A549 (cell line): Measurements from ENCODE around the gene AFAP1L2. TPM values are rescaled to one million over a fixed set of nuclear protein-coding genes. Genes with fewer than 3 reads are reported as not detected.

Experiments
- ATAC-seq, 2 experiments: fragments of 200-7000 bp in 1 of 2; fragments of >200 bp in 1 of 2; cut with Nextera tagmentation in 1 of 2; cut with Tn5 transposase in 1 of 2; 3 replicates each; pipeline versions ENCODE4 v1.8.0 to v1.9.1; 2018 to 2020; ENCODE audit warnings: mild to moderate bottlenecking in 1 of 2, moderate library complexity in 1 of 2
- CTCF ChIA-PET: fragments of 300-600 bp; sonication (Branson Sonifier 250); formaldehyde crosslinking; extraction: SDS; loops from one replicate; lab custom pipeline; 2021; ENCODE audit warnings: antibody characterized with exemption, inconsistent platforms; lab: Yijun Ruan, JAX
- POLR2A ChIA-PET: fragments of 350-600 bp; formaldehyde crosslinking; extraction: SDS; loops from one replicate; lab custom pipeline; 2021; ENCODE audit warnings: antibody characterized with exemption, inconsistent platforms; lab: Yijun Ruan, JAX
- DNase-seq, 2 experiments: peaks; one replicate each; pipeline versions ENCODE4 v3.0.0 to v3.0.0-alpha.2; 2011 to 2016; ENCODE audit warnings: low read depth in 1 of 2, low spot score in 1 of 2
- FAIRE-seq: peaks from 2 replicates; lab custom pipeline; 2011; peaks lifted over from hg19 to GRCh38; lab: Jason Lieb, UNC
- H3K27ac ChIP-seq, 2 experiments: fragments of >200 bp; sonication (Bioruptor Twin); formaldehyde crosslinking; 3 replicates each; pipeline ENCODE4 v1.5.1; 2016 to 2017
- H3K4me1 ChIP-seq: fragments of >200 bp; sonication (Bioruptor Twin); formaldehyde crosslinking; 3 replicates; pipeline ENCODE4 v1.6.1; 2016
- H3K4me2 ChIP-seq: fragments of >200 bp; sonication (Bioruptor Twin); formaldehyde crosslinking; 3 replicates; pipeline ENCODE4 v1.6.1; 2016
- H3K4me3 ChIP-seq: fragments of >200 bp; sonication (Bioruptor Twin); formaldehyde crosslinking; 3 replicates; pipeline ENCODE4 v1.5.1; 2016
- H3K9me3 ChIP-seq: fragments of >200 bp; sonication (Bioruptor Twin); formaldehyde crosslinking; 3 replicates; pipeline ENCODE4 v1.6.1; 2016
- CEBPB ChIP-seq, 2 experiments: fragments of >200 bp in 1 of 2; sonication (Bioruptor Twin) in 1 of 2; formaldehyde crosslinking in 1 of 2; IDR thresholded peaks; 2 replicates each; pipeline ENCODE4 v1.6.1; 2012 to 2016
- CHD2 ChIP-seq: fragments of 150-350 bp; IDR thresholded peaks from 2 replicates; pipeline ENCODE4 v1.6.1; 2014; ENCODE audit warnings: low read length; ENCODE audit not compliant: partially characterized antibody
- EHMT2 ChIP-seq: fragments of 200-600 bp; sonication (generic); IDR thresholded peaks from 2 replicates; pipeline ENCODE4 v1.6.1; 2016; ENCODE audit warnings: antibody characterized with exemption, low read depth, mild to moderate bottlenecking, moderate library complexity
- EP300 ChIP-seq, 2 experiments: fragments of >200 bp; sonication (Bioruptor Twin); formaldehyde crosslinking; IDR thresholded peaks; 2 replicates in 1 of 2; 3 replicates in 1 of 2; pipeline ENCODE4 v1.6.1; 2016 to 2017
- FOSL2 ChIP-seq, 2 experiments: fragments of 450-650 bp in 1 of 2; fragments of >200 bp in 1 of 2; sonication (Bioruptor Twin) in 1 of 2; formaldehyde crosslinking; IDR thresholded peaks; 2 replicates each; pipeline versions ENCODE4 v1.5.0 to v1.6.1; 2016 to 2020; ENCODE audit warnings: mild to moderate bottlenecking in 1 of 2, moderate library complexity in 1 of 2
- FOXS1 ChIP-seq: fragments of 250-450 bp; sonication (Bioruptor Pico); IDR thresholded peaks from 2 replicates; pipeline ENCODE4 v1.5.0; 2020; ENCODE audit warnings: mild to moderate bottlenecking, moderate library complexity
- GATA3 ChIP-seq: IDR thresholded peaks from 2 replicates; pipeline ENCODE4 v1.6.1; 2012; ENCODE audit warnings: borderline replicate concordance
- HDAC2 ChIP-seq: fragments of 200-600 bp; sonication (generic); IDR thresholded peaks from 2 replicates; pipeline ENCODE4 v1.6.1; 2016
- HOXB5 ChIP-seq: fragments of 250-450 bp; sonication (Bioruptor Pico); IDR thresholded peaks from 2 replicates; pipeline ENCODE4 v1.5.0; 2020; ENCODE audit warnings: mild to moderate bottlenecking, moderate library complexity
- JUN ChIP-seq, 2 experiments: fragments of >200 bp; sonication (Bioruptor Twin); formaldehyde crosslinking; IDR thresholded peaks; 2 replicates in 1 of 2; 3 replicates in 1 of 2; pipeline ENCODE4 v1.6.1; 2016 to 2017
- JUNB ChIP-seq: fragments of >200 bp; sonication (Bioruptor Twin); formaldehyde crosslinking; IDR thresholded peaks from 2 replicates; pipeline ENCODE4 v1.6.1; 2016
- KDM1A ChIP-seq: fragments of 200-600 bp; sonication (generic); IDR thresholded peaks from 2 replicates; pipeline ENCODE4 v1.6.1; 2016; ENCODE audit warnings: low read depth, mild to moderate bottlenecking
- KDM5A ChIP-seq: fragments of 200-600 bp; sonication (generic); IDR thresholded peaks from 2 replicates; pipeline ENCODE4 v1.6.1; 2016; ENCODE audit warnings: antibody characterized with exemption, mild to moderate bottlenecking
- MAX ChIP-seq: IDR thresholded peaks from 2 replicates; pipeline ENCODE4 v1.6.1; 2012
- PBX3 ChIP-seq: IDR thresholded peaks from 2 replicates; pipeline ENCODE4 v1.6.1; 2012
- POLR2A ChIP-seq: IDR thresholded peaks from 2 replicates; pipeline ENCODE4 v1.6.1; 2012; ENCODE audit warnings: mild to moderate bottlenecking, low read length
- RAD21 ChIP-seq, 2 experiments: fragments of >200 bp in 1 of 2; sonication (Bioruptor Twin) in 1 of 2; formaldehyde crosslinking in 1 of 2; IDR thresholded peaks in 1 of 2; conservative IDR thresholded peaks in 1 of 2; 2 replicates in 1 of 2; 3 replicates in 1 of 2; pipeline ENCODE4 v1.6.1; 2012 to 2018; ENCODE audit warnings: inconsistent platforms in 1 of 2
- REST ChIP-seq: fragments of 200-600 bp; sonication (generic); IDR thresholded peaks from 2 replicates; pipeline ENCODE4 v1.6.1; 2016; ENCODE audit warnings: antibody characterized with exemption, mild to moderate bottlenecking, moderate library complexity
- RFX5 ChIP-seq: fragments of 450-650 bp; IDR thresholded peaks from 2 replicates; pipeline ENCODE4 v1.7.1; 2014; ENCODE audit warnings: antibody characterized with exemption, mild to moderate bottlenecking, moderate library complexity
- SMC3 ChIP-seq: fragments of >200 bp; sonication (Bioruptor Twin); formaldehyde crosslinking; IDR thresholded peaks from 3 replicates; pipeline ENCODE4 v1.6.1; 2018; ENCODE audit warnings: inconsistent platforms
- TP53 ChIP-seq: fragments of 250-450 bp; sonication (Bioruptor Pico); IDR thresholded peaks from 2 replicates; pipeline ENCODE4 v1.5.0; 2021; ENCODE audit warnings: mild to moderate bottlenecking, moderate library complexity
- ZC3H11A ChIP-seq: fragments of 450-650 bp; IDR thresholded peaks from 2 replicates; pipeline ENCODE4 v1.6.1; 2014; ENCODE audit warnings: antibody characterized with exemption, mild to moderate bottlenecking
- WGBS: methylation state at CpG from one replicate; pipeline ENCODE4 v1.1.6; 2017; ENCODE audit errors: missing lambda C conversion rate; 5-methylcytosine and 5-hydroxymethylcytosine counted together
- polyA plus RNA-seq, 4 experiments: library from polyadenylated mRNA; depleted of rRNA in 3 of 4; stranded (reverse); fragments of >200 nt; fragmentation: RNase III in 1 of 4; extraction: RNeasy Plus Mini Kit Qiagen cat#74134 plus additional on column Dnase treatment in 1 of 4; gene quantifications; 2 replicates in 3 of 4; 3 replicates in 1 of 4; pipeline ENCODE4 v1.2.3, GENCODE V29; 2011 to 2017

The AFAP1L2 gene
- polyA plus RNA-seq, 2 of the 4 experiments (the other 2 are of a cell fraction): 19.6 to 27.3 TPM

GRCh38 chr10:114370966-114371365 lies 33.3 kb downstream of the AFAP1L2 start (continued):
- TF ChIP-seq REST (no peak), ZC3H11A (no peak), RFX5 (no peak)

- peak overlapping the region; percentile 17 to 50; a peak in 5 of 6 replicates for H3K27ac ChIP-seq
- 73% methylated on average over 2 of the region's 2 CpGs for WGBS
These were observed 34.1 kb downstream of the AFAP1L2 start for GRCh38 chr10:114370199-114370598.

GRCh38 chr10:114368057-114368391 lies 36.3 kb downstream of the AFAP1L2 start:
- CTCF ChIA-PET: interaction anchor here (1.3 kb wide), 1 partner anchor 47 kb away, joined by 5 read pairs; no protein-coding TSS in a partner anchor
- FAIRE-seq: no peak
- WGBS: 0% methylated on average over 4 of the region's 4 CpGs
- H3K4me3 ChIP-seq: peak overlapping the region; percentile 4; the same call in 1 of the 3 replicates
- ATAC-seq: peak; percentile 72 to 77
- H3K4me2 ChIP-seq: peak overlapping the region; percentile 83
- no peaks in the 10 kb centered on the region for H3K9me3 ChIP-seq
- peak overlapping the region; percentile 78 to 90 for H3K27ac ChIP-seq
- TF ChIP-seq EHMT2 (no peak), JUNB (0 out of 2 replicates have a peak, but pooled peaks have one; percentile 22)
- TF ChIP-seq, all 56 proteins: peak for 1
- peaks cover 64% of the 10 kb centered on the region for H3K4me1 ChIP-seq
- no peak for DNase-seq
- POLR2A ChIA-PET: interaction anchor here (1.4 kb wide), 1 partner anchor 36 kb away, joined by 7 read pairs; no protein-coding TSS in a partner anchor

More at GRCh38 chr10:114370199-114370598, 34.1 kb downstream of the AFAP1L2 start:
- CTCF ChIA-PET: interaction anchor here (0.9 to 2.1 kb wide), 4 partner anchors 18 to 67 kb away, joined by 3 to 6 read pairs (median 4); partner anchors contain the start of gene AFAP1L2
- FAIRE-seq: no peak
- DNase-seq: no peak
- no peaks in the 10 kb centered on the region for H3K9me3 ChIP-seq
- TF ChIP-seq SMC3 (no peak), JUN (IDR thresholded peaks at IDR 0.05) (no peak), KDM1A (no peak), FOSL2 (IDR thresholded peaks at IDR 0.05) (no peak), FOSL2 (CRISPR knock-in tag; IDR thresholded peaks at IDR 0.05) (no peak), POLR2A (no peak), FOXS1 (CRISPR knock-in tag) (no peak), EHMT2 (no peak), RAD21 (conservative IDR thresholded peaks at IDR 0.05 in 1 of 2, IDR thresholded peaks at IDR 0.05 in 1 of 2) (no peak), CEBPB (IDR thresholded peaks at IDR 0.05) (no peak), TP53 (no peak), KDM5A (no peak), GATA3 (no peak), CHD2 (no peak)
- H3K4me2 ChIP-seq: no peak overlapping the region
- H3K4me1 ChIP-seq: peaks cover 72% of the 10 kb centered on the region
- no peak overlapping the region for H3K4me3 ChIP-seq
- no peak for ATAC-seq
- POLR2A ChIA-PET: no interaction called here

GRCh38 chr10:114367351-114368056 lies 36.8 kb downstream of the AFAP1L2 start:
- WGBS: 2% methylated on average over 6 of the region's 6 CpGs
- ChIA-PET CTCF (interaction anchor here (0.7 to 2.3 kb wide), 9 partner anchors 8 to 63 kb away, joined by 3 to 10 read pairs (median 4); partner anchors contain the start of gene AFAP1L2), POLR2A (interaction anchor here (0.7 to 1.4 kb wide), 3 partner anchors 36 to 44 kb away, joined by 3 to 7 read pairs (median 4); no protein-coding TSS in a partner anchor)
- ATAC-seq (peak; percentile 82 to 88), FAIRE-seq (no peak), DNase-seq (peak; percentile 61 to 75)
- no peaks in the 10 kb centered on the region for H3K9me3 ChIP-seq
- peak overlapping the region; percentile 83 for H3K4me2 ChIP-seq
- peak overlapping the region; percentile 4; the same call in 2 of the 3 replicates for H3K4me3 ChIP-seq
- peaks cover 62% of the 10 kb centered on the region for H3K4me1 ChIP-seq
- H3K27ac ChIP-seq: peak overlapping the region; percentile 78 to 90
- TF ChIP-seq MAX (peak; percentile 72), PBX3 (no peak), CEBPB (IDR thresholded peaks at IDR 0.05) (peak; percentile 46 to 90; a peak in 3 of 4 replicates), HOXB5 (CRISPR knock-in tag) (no peak), REST (no peak), JUN (IDR thresholded peaks at IDR 0.05) (peak in 1 of 2 experiments; percentile 50; a peak in 2 of 5 replicates), HDAC2 (no peak), EP300 (IDR thresholded peaks at IDR 0.05) (peak; percentile 10 to 27; a peak in 1 of 5 replicates), FOSL2 (IDR thresholded peaks at IDR 0.05) (no peak), FOSL2 (CRISPR knock-in tag; IDR thresholded peaks at IDR 0.05) (peak; percentile 57; the same call in 1 of the 2 replicates)
